ENCODE results near the gene DOCK1.

DOCK1 gene

GRCh38 chr10:127426746-127427145 lies 521.5 kb downstream of the DOCK1 start:
- DNase-seq, result no peak
- H3K9ac ChIP-seq (ENCODE audit: low read depth, low read length), result no peak overlapping the region
- TF ChIP-seq, protein P1, sequence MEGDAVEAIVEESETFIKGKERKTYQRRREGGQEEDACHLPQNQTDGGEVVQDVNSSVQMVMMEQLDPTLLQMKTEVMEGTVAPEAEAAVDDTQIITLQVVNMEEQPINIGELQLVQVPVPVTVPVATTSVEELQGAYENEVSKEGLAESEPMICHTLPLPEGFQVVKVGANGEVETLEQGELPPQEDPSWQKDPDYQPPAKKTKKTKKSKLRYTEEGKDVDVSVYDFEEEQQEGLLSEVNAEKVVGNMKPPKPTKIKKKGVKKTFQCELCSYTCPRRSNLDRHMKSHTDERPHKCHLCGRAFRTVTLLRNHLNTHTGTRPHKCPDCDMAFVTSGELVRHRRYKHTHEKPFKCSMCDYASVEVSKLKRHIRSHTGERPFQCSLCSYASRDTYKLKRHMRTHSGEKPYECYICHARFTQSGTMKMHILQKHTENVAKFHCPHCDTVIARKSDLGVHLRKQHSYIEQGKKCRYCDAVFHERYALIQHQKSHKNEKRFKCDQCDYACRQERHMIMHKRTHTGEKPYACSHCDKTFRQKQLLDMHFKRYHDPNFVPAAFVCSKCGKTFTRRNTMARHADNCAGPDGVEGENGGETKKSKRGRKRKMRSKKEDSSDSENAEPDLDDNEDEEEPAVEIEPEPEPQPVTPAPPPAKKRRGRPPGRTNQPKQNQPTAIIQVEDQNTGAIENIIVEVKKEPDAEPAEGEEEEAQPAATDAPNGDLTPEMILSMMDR (IDR thresholded peaks at IDR 0.05; ENCODE audit: borderline replicate concordance, extremely low read depth, low read length, poor library complexity, severe bottlenecking), result no peak
- no peak for TF ChIP-seq EZH2 (IDR thresholded peaks at IDR 0.05; ENCODE audit: borderline replicate concordance, low read depth, low read length, severe bottlenecking)

DNA sequence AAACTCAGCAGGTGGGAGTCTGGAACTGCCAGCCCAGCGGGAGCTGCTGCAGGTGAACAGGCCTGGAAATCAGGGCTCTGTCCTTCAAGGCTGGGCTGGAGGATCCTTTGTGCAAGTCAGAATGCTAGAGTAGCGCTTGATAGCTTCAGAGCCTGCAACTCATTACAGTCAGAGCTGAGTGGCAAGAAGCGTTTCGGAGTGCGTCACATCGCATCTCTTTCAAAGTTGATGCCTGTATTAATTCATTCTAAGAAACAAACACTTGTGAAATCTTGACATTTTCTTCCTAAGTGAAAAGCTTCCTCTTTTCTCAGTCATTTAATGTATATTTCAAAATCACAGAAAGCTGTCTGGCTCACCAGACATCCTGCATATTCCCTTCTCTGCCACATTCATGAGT lies 522.7 kb downstream of the DOCK1 start:
- H3K27me3 ChIP-seq (ENCODE audit: insufficient read depth, low read length, poor library complexity), result no peaks in the 10 kb centered on the region
- H3K36me3 ChIP-seq (ENCODE audit: insufficient read depth, low read length), result no peaks in the 10 kb centered on the region
- H2AFZ ChIP-seq (ENCODE audit: low read depth, low read length), result no peak overlapping the region
- no peaks in the 10 kb centered on the region for H3K4me1 ChIP-seq (ENCODE audit: insufficient read depth, low read length)
- no peaks in the 10 kb centered on the region for H4K20me1 ChIP-seq (ENCODE audit: insufficient read depth, low read length)
- DNase-seq (no peak), ATAC-seq (ENCODE audit: insufficient read depth, low read depth) (no peak)
- no peak overlapping the region for H3K4me3 ChIP-seq (ENCODE audit: low read depth in 1 of 2, low read length in 2 of 2)
- H3K79me2 ChIP-seq (ENCODE audit: insufficient read depth, low read length), result no peaks in the 10 kb centered on the region
- no peak overlapping the region for H3K27ac ChIP-seq (ENCODE audit: low read length)
- H3K9ac ChIP-seq (ENCODE audit: low read depth, low read length), result no peak overlapping the region
- H3K4me2 ChIP-seq (ENCODE audit: insufficient read depth, low read length), result no peak overlapping the region
- H3K9me3 ChIP-seq (ENCODE audit: insufficient read depth, low read length, severe bottlenecking), result peaks cover 3% of the 10 kb centered on the region
- no peak for TF ChIP-seq EZH2 (IDR thresholded peaks at IDR 0.05; ENCODE audit: borderline replicate concordance, low read depth, low read length, severe bottlenecking)
- TF ChIP-seq, protein P1 (IDR thresholded peaks at IDR 0.05; ENCODE audit: borderline replicate concordance, extremely low read depth, low read length, poor library complexity, severe bottlenecking), result no peak

More at GRCh38 chr10:127426746-127427145, 521.5 kb downstream of the DOCK1 start:
- Histone ChIP-seq H3K4me2 (ENCODE audit: insufficient read depth, low read length) (no peak overlapping the region), H3K27ac (ENCODE audit: low read length) (no peak overlapping the region), H3K36me3 (ENCODE audit: insufficient read depth, low read length) (no peaks in the 10 kb centered on the region), H3K9me3 (ENCODE audit: insufficient read depth, low read length, severe bottlenecking) (peaks cover 3% of the 10 kb centered on the region), H3K27me3 (ENCODE audit: insufficient read depth, low read length, poor library complexity) (no peaks in the 10 kb centered on the region), H4K20me1 (ENCODE audit: insufficient read depth, low read length) (no peaks in the 10 kb centered on the region), H2AFZ (ENCODE audit: low read depth, low read length) (no peak overlapping the region), H3K79me2 (ENCODE audit: insufficient read depth, low read length) (no peaks in the 10 kb centered on the region), H3K4me3 (ENCODE audit: low read depth in 1 of 2, low read length in 2 of 2) (no peak overlapping the region), H3K4me1 (ENCODE audit: insufficient read depth, low read length) (no peaks in the 10 kb centered on the region)
- ATAC-seq (ENCODE audit: insufficient read depth, low read depth), result no peak

DNA sequence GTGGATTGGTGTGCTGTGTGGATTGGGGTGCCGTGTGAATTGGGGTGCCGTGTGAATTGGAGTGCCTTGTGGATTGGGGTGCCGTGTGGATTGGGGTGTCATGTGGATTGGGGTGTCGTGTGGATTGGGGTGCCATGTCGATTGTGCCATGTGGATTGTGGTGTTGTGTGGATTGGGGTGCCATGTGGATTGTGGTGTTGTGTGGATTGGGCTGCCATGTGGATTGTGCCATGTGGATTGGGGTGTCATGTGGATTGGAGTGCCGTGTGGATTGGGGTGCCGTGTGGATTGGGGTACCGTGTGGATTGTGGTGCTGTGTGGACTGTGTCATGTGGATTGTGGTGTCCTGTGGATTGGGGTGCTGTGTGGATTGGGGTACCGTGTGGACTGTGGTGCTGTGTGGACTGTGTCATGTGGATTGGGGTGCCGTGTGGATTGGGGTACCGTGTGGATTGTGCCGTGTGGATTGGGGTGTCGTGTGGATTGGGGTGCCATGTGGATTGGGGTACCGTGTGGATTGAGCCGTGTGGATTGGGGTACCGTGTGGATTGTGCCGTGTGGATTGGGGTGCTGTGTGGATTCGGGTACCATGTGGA lies 523.3 kb downstream of the DOCK1 start:
- Histone ChIP-seq H3K9ac (ENCODE audit: low read depth, low read length) (no peak overlapping the region), H3K27me3 (ENCODE audit: insufficient read depth, low read length, poor library complexity) (no peaks in the 10 kb centered on the region), H3K4me3 (ENCODE audit: low read depth in 1 of 2, low read length in 2 of 2) (no peak overlapping the region), H4K20me1 (ENCODE audit: insufficient read depth, low read length) (no peaks in the 10 kb centered on the region), H3K4me1 (ENCODE audit: insufficient read depth, low read length) (no peaks in the 10 kb centered on the region), H3K27ac (ENCODE audit: low read length) (no peak overlapping the region), H3K79me2 (ENCODE audit: insufficient read depth, low read length) (no peaks in the 10 kb centered on the region), H3K36me3 (ENCODE audit: insufficient read depth, low read length) (no peaks in the 10 kb centered on the region), H3K9me3 (ENCODE audit: insufficient read depth, low read length, severe bottlenecking) (peaks cover 3% of the 10 kb centered on the region), H2AFZ (ENCODE audit: low read depth, low read length) (no peak overlapping the region), H3K4me2 (ENCODE audit: insufficient read depth, low read length) (no peak overlapping the region)
- ATAC-seq (ENCODE audit: insufficient read depth, low read depth), result no peak
- TF ChIP-seq EZH2 (IDR thresholded peaks at IDR 0.05; ENCODE audit: borderline replicate concordance, low read depth, low read length, severe bottlenecking), result no peak
- TF ChIP-seq, protein P1 (IDR thresholded peaks at IDR 0.05; ENCODE audit: borderline replicate concordance, extremely low read depth, low read length, poor library complexity, severe bottlenecking), result no peak
- DNase-seq, result no peak

Data from DND-41 (cell line).